ENCODE data around the gene LMBR1.
"Not testable (repeated sequence)": the region's sequence is repeated elsewhere in the genome, so short reads cannot be mapped to it uniquely, and the experiment has no call there.

Gene LMBR1

DNA sequence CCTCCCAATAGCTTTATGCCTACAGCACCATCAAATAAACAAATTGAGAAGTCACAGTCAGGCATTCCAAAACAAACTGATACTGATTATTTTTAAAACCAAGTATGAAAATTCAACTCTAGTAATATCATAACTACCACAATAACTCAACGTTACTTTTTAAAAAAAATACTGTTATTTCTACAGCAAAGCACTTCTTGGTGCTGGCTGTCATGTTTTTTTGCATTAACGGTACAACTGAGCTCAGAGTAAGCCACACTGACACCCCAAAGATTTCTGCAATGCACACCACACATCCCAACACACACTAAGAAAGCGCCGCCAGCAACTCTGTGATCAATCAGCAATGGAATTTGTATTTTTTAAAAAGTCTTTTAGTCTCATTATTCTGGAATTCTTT, 138.8 kb downstream of the LMBR1 start:
- DNase-seq (ENCODE audit: low read depth in 2 of 2) = no peak

DNA sequence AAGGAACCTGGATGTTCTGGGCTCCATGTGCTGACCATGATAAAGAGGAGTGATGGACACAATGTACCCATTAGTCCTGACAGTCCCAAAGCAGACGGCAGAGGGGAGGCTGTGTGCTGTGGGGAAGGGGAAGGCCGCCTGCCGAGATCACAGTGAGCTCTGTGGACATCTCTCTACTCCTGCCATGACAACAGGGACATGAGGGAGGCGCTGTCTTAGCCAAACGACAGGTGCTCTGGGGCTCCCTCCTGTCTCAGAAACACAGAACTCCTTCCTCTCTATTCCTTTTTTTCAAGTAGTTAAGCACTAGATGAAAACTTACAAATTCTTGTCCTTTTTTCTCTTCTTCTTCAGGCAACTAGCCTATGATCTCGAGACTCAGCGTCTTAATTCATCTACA, 139.4 kb downstream of the LMBR1 start:
- no peak for DNase-seq (ENCODE audit: low read depth in 2 of 2)

DNA sequence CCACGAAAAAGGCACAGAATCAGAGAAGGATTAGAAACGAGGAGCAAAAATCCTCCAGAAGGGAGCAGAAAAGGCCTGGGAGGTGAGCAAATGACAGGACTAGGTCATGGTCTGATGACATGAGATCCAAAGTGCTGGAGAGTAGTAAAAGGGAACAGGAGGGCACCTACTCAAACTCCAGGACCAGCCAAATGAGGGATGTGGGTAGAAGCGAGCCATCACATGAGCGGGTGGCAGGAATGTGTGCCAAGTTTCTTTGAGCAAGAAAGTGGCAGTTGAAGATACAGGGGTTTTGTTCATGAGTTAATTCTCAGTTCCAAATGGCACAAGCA, 139.8 kb downstream of the LMBR1 start:
- no peak for DNase-seq (ENCODE audit: low read depth in 2 of 2)

DNA sequence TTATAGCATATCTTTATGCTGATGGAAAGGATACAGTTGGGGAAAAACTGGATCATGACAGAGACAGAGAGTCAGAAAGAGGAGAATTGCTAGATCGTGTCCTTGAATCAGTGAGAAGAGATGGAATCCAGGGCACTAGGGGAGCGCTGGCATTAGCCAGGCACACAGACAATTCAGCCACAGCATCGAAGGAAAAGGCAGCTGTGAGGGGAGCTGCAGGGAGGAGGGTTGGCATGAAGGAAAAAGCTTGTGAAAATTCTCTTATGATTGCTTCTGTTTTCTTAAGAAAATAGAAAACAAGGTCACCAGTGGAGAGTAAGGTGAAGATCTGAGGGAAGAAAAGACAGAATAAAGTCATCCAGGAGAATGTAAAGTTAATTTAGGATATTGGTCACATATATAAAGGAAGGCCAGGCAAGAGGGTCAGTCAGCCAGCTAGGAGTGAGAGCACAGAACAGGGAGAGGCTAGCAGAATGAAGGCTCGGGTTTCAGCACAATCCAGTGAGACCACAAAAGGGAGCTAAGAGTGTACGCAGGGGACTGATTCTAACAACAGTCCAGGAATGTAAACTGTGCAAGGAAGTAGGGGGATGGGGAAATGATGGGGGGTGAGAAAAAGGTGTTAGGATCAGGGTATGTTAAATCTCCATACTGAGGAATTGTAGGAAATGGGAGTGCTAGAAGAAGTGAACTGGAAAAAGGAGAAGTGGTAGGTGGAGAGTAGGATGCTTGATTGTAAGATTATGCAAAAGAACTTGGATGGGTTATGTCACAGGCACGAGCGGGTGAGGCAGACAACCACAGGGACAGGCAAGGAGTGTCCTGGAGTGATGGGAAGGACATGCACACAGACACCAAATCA, 140.4 kb downstream of the LMBR1 start:
- DNase-seq (ENCODE audit: low read depth in 2 of 2) = no peak

DNA sequence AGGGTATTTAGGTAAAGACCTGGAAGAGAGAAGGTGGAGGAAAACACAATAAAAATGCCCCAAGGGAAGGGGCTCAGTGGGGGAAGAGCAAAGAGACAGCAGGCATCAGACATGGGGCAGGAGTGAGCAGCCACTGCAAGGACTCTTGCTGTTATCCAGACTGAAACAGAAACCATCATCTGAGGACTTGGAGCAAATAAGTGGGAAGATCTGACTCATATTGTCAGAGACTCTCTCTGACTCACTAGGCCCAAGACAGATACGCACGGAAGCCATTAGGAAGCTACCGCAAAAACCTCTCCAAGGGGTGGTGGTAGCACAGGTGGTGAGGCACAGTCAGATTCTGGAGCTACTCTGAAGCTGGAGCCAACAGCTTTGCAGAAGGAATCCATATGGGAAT, 141.7 kb downstream of the LMBR1 start:
- DNase-seq (ENCODE audit: low read depth in 2 of 2) = peak in 1 of 2 donors; percentile 26

DNA sequence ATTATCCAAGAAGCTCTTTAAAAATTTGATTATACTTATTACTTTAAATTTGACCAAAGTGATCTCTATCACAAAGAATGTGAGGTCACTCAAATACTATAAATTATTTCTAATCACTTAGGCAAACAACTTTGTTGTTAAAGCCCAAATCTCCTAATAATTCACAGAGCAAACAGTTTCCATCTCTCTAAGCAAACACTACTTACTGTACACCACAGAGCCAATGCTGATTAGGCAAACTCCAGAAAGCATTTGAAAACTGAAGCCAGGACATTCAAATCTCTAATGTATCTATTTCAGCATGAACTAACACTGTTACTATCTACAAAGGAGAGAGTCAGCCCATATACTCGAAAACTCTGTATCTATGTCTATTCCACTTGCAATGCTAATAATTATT, 145.3 kb downstream of the LMBR1 start:
- DNase-seq (ENCODE audit: low read depth in 2 of 2) = no peak

DNA sequence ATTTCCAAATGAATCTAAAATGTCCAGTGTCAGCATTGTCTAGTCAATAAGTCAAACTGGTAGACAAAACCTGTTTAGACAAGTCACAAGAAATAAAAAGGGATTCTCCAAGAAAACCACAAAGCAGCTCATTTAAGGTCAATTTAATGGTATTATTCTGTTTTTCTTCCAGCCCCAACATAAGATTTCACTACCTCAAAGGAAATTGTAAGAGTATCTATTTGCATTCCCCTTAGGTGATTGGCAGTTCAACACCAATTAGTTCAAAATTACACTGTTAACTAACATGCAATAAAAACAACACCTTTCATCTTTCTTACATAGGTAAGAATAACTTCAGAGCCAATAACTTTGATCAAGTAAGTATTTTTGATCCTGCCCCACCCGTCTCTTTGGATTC, 146.1 kb downstream of the LMBR1 start:
- DNase-seq (ENCODE audit: low read depth in 2 of 2) = no peak

DNA sequence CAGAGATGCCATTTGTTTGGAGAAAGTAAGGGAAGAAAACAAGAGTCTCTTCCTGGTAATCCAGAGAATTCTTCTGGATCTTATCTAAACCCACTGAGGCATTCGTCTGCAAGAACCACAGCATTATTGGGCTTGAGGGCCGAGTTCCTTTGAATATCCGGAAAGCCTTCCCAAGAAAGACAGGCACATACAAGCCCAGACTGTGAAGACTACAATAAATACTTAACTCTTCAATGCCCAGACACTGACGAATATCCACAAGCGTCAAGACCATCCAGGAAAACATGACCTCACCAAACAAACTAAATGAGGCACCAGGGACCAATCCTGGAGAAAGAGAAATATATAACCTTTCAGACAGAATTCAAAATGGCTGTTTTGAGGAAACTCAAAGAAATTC, 153.4 kb downstream of the LMBR1 start:
- DNase-seq (ENCODE audit: low read depth in 2 of 2) = no peak

DNA sequence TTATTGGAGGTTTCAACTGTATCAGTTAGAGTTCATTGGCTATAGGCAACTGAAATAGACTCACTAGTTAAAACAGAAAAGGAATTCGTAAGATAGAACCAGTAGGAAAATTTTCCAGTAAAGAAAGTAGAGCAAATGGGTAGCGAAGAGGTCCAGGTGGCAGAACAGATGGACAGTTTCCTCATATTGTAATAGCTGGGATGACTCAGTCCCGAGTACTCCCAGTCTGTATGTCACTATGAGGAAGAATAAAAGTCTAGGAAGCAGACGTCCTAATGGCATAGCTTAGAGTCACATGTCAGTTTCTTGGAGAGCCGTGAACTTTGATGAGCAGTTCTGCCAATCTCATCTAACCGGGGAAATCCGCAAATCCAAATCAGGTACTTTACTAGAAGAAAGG, 157.1 kb downstream of the LMBR1 start:
- no peak for DNase-seq (ENCODE audit: low read depth in 2 of 2)

DNA sequence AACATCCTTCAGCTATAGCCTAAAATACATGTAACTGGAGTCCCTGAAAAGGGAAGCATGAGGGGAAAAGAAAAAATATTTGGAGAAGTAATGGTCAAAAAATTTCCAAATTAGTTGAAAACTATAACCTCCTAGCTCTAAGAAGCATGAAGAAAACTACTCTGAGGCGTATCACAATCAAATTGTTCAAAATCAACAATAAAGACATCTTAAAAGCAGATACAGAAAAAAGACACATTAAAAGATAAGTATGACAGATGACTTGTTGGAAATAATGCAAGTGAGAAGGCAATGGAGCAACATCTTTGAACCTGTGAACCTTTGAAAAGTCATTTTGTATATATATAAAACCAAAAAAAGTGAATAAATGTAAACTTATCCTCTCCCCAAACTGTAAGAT, 159.3 kb downstream of the LMBR1 start:
- DNase-seq (ENCODE audit: low read depth in 2 of 2) = no peak

DNA sequence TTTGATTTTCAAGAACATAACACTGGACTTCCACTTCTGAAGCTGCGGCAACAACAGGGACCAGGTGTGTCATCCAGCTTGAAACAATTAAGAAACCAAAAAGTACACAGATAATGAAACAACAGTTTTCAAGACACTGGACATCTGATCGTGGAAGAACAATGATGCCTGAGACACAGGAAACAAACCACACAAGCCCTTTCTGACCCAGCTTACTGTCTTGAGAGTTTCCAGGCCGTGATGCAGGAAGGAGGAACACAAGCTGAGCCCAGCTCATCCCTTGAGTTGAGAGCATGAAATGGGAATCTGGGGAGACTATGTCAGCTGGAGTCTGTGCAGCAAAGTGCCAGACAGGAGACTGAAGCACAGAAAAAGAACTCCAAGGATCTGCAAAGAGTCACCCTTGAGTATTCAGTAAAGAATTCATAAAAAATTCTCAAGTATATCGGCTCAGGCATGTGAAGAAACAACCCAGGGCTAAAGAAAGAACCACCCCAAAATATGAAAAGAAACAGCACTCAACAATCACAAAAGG, 160.8 kb downstream of the LMBR1 start:
- no peak for DNase-seq (ENCODE audit: low read depth in 2 of 2)

DNA sequence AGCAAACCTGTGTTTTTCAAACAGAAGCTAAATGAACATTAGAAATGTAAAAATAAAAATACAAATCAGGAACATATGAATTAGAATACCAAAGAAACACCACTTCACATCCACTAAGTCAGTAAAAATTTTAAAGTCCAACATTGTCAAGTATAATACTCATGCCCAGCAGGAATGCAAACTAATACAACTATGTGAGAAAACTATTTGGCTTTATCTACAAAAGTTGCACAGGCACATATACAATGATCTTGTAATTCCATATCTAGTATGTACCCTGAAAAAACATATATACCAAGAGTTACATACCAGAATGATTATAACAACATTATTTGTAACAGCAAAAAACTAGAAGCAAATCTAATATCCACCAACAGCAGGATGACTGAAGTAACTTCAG, 161.3 kb downstream of the LMBR1 start:
- DNase-seq (ENCODE audit: low read depth in 2 of 2) = no peak

DNA sequence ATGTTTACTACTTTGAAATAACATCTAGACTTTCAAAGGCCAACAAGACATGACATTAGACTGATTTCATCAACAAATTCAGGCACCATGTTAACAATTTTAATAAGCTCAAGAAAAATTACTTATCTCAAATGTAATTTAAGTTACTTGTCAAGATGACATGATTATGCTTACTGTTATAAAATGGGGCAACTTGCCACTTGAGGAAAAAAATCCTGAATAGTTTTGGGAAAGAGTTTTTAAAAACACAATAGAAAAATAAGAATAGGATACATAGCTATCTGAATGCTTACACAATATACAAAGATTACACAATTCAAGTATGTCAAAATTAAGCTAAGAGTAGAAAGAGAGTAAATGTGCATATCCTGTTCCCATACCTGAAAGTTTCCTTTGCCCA, 167.0 kb downstream of the LMBR1 start:
- no peak for DNase-seq (ENCODE audit: low read depth in 2 of 2)

DNA sequence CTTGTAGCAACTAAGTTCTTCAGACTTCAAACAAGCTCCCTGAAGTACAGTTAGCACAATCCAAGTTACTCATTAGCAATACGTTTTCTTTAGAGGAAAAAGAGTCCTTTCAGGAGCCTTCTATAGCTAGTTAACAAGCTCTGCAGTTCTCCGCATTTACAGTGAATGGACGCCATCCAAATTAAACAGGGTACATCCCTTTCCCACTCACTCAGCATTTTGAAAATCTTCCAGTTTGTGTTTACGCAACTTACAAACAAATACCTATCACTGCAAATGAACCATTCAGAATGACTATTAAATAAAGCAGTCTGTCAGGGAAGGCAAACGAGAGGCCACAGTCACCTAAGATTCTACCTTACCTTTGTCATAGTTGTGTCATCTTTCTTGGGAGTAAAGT, 167.9 kb downstream of the LMBR1 start:
- DNase-seq (ENCODE audit: low read depth in 2 of 2) = no peak

DNA sequence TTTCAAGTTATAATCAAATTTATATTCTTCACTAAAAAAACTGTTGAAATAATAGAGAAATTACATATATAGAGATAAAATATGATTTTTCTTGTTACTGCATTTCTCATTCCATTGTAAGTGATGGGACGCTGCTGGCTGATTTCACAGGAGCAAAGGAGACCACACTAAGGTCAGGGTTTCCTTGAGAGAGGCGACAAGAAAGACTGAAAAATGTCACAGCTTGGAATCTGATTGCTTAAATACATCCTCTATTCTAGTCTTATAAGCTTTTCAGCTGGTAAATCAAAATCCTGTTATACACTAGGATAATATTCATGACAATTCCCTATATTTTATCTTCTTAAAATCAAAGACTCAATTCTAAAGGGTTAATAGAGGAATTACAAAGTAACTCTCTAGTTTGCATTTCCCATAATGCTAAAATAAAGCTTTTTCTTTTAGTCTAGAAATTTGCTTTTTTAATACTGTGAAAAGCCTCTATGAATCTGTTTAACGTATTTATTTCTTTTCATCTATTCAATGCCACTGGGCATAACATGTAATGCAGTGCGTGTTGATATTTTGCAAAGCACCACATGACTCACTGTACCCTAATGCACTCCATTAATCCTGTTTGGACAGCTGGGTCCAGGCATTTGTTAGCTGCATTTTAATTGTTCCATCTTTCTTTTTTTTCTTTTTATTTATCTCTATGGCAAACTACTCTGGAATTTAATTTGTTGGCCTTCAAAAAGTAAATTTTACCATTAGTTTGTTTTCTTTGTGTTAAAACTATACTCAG, 170.7 kb downstream of the LMBR1 start:
- no peak for DNase-seq (ENCODE audit: low read depth in 2 of 2)

DNA sequence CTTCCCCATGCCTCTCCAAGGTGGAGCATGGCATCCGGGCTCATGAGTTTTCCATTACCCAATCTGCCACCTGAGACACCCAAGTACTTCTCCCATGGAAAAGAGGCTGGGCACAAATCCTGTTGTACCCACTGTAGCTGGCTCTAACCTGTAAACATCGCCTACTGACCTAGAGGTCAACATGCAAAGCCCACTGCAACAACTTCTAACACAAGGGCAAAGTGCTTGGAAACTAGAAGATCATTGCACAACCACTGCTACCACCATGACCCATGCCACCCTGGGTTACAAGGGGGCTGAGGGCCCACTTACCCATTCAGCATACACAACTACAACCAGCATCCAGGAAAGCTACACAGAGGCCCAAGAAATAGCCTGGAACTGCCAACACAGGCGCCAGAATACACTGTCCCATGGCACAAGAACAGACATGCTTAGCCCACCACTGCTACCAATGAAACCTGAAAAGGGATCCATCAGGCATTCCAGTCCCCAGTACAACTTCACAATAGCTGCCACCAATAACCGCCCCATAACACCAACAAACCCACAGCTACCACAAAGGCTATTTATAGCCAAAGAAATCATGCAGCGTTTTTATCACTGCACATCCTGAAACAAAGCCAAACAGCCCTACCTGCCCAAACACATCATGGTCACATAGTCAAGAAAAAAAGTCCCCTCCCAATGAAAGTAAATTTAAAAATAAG, 189.1 kb downstream of the LMBR1 start:
- no peak for DNase-seq (ENCODE audit: low read depth in 2 of 2)

DNA sequence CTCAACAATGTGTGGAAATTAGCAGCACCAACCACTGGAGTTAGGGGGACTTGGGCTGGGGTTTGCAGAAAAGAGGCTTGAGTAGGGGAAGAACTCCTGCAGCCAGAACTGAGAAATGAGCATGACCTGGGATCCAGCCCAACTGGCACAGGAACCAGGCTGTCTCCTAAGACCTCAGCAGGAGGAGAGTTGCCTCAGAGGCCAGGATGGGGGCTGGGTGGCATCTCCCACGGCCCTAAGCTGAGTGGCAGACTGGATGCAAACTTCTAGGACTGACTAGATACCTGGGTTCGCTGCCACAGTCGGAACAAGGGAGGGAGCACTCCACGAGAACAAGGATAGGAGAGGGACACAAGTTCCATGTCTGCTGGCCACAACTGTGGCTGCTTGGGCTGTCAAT, 189.8 kb downstream of the LMBR1 start:
- DNase-seq (ENCODE audit: low read depth in 2 of 2) = no peak

DNA sequence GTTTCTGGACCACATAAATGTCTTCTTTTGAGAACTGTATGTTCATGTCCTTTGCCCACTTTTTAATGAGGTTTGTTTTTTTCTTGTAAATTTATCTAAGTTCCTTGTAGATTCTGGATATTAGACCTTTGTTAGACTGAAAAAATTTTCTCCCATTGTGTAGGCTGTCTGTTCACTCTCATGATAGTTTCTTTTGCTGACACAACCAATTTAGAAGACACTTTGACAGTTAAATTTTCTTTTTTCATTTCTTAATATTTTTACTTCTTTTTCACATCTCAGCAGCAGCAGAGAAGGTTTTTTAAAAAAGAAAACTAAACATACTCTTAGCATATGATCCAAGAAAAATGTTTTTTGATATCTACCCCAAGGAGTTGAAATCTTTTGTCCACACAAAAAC, 190.6 kb downstream of the LMBR1 start:
- DNase-seq (ENCODE audit: low read depth in 2 of 2) = no peak

DNA sequence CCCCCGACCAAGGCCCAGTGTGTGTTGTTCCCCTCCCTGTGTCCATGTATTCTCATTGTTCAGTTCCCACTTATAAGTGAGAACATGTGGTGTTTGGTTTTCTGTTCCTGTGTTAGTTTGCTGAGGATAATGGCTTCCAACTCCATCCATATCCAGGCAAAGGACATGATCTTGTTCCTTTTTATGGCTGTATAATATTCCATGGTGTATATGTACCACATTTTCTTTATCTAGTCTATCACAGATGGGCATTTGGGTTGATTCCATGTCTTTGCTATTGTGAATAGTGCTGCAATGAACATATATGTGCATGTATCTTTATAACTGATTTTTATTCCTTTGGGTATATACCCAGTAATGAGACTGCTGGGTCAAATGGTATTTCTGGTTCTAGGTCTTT, 191.2 kb downstream of the LMBR1 start:
- DNase-seq (ENCODE audit: low read depth in 2 of 2) = not testable (repeated sequence)

DNA sequence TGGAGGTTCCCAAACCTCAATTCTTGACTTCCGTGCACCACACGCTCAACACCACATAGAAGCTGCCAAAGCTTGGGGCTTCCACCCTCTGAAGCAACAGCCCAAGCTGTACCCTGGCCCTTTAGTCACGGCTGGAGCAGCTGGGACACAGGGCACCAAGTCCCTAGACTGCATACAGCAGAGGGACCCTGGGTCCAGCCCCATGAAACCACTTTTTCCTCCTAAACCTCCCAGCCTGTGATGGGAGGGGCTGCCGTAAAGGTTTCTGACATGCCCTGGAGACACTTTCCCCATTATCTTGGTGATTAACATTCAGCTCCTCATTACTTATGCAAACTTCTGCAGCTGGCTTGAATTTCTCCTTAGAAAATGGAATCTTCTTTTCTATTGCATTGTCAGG, 194.5 kb downstream of the LMBR1 start:
- not testable (repeated sequence) for DNase-seq (ENCODE audit: low read depth in 2 of 2)

DNA sequence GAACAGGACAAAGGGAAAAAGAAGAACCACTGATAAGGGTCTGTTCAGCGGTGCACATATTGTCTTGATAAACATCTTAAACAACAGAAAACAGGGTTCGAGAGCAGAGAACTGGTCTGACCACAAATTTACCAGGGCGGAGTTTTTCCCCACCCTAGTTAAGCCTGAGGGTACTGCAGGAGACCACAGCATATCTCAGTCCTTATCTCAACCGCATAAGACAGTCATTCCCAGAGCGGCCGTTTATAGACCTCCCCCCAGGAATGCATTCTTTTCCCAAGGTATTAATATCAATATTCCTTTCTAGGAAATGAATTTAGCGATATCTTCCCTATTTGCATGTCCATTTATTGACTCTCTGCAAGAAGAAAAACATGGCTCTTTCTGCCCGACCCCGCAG, 195.7 kb downstream of the LMBR1 start:
- not testable (repeated sequence) for DNase-seq (ENCODE audit: low read depth in 2 of 2)

DNA sequence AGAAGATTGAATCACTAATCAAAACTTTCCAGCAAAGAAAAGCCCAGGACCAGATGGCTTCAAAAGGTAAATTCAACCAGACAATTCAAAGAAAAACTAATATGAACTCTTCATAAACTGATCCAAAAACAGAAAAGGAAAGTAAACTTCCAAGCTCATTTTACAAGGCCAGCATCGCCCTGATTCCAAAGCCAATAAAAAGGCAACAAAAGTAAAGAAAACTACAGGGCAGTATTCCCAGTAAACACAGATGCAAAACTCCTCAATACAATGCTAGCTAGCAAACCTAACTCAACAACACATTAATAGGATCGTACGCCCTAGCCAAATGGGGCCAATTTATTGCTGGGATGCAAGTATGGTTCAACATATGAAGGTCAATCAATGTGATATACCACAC, 199.4 kb downstream of the LMBR1 start:
- no peak for DNase-seq (ENCODE audit: low read depth in 2 of 2)

Data from activated CD8-positive, alpha-beta memory T cell treated with anti-CD3 and anti-CD28 coated beads for 4 hours (primary cell).